Measurements from ENCODE around the gene TRAF2.

GRCh38 chr9:136934277-136934676, 48.0 kb downstream of the TRAF2 start:
- TF ChIP-seq TCF12 (IDR thresholded peaks at IDR 0.05; ENCODE audit: low read depth) (no peak), NFIC (IDR thresholded peaks at IDR 0.05) (no peak), TAF1 (IDR thresholded peaks at IDR 0.05; ENCODE audit: low read depth) (no peak), FOXM1 (IDR thresholded peaks at IDR 0.05; ENCODE audit: borderline replicate concordance, low read depth) (no peak), EP300 (IDR thresholded peaks at IDR 0.05; ENCODE audit: borderline replicate concordance) (no peak), RAD21 (IDR thresholded peaks at IDR 0.05; ENCODE audit: low read depth) (no peak), USF1 (IDR thresholded peaks at IDR 0.05) (no peak), MAX (IDR thresholded peaks at IDR 0.05) (no peak)

Measured in Ishikawa (cell line).